GM13976 (cell line): ENCODE measurements around the gene SVIL.

Experiments used
- DNase-seq: peaks from one replicate; pipeline ENCODE4 v3.0.0; 2012; ENCODE audit warnings: low spot score
- CTCF ChIP-seq: IDR thresholded peaks from 2 replicates; pipeline ENCODE4 v1.5.1; 2012; ENCODE audit warnings: borderline replicate concordance, mild to moderate bottlenecking; ENCODE audit not compliant: insufficient read depth; ENCODE audit errors: extremely low read depth, missing control alignments, control extremely low read depth
- in situ Hi-C: fragments of 300-500 bp; cut with MboI; formaldehyde crosslinking; loops from one replicate; pipeline ENCODE4 v1.12.0; 2022; ENCODE audit warnings: low sequenced_read_pairs, mixed read lengths, inconsistent platforms; ENCODE audit not compliant: unreplicated experiment

Gene SVIL

GRCh38 chr10:29663718-29664117, 28.9 kb upstream of the SVIL start:
- in situ Hi-C loops = no loop called here
- DNase-seq = no peak
- no peak for TF ChIP-seq CTCF

GRCh38 chr10:29658984-29659965, 24.5 kb upstream of the SVIL start:
- peak; percentile 54 for DNase-seq
- in situ Hi-C loops = no loop called here

GRCh38 chr10:29657719-29658274, 23.0 kb upstream of the SVIL start:
- DNase-seq = no peak
- in situ Hi-C loops = no loop called here
- TF ChIP-seq CTCF = no peak

More at GRCh38 chr10:29658984-29659965, 24.5 kb upstream of the SVIL start:
- no peak for TF ChIP-seq CTCF

GRCh38 chr10:29656451-29656992, 21.8 kb upstream of the SVIL start:
- in situ Hi-C loops = no loop called here
- no peak for DNase-seq
- no peak for TF ChIP-seq CTCF

- in situ Hi-C loops = no loop called here
- DNase-seq = no peak
- TF ChIP-seq CTCF = no peak
Observed at GRCh38 chr10:29652192-29652591, 17.4 kb upstream of the SVIL start.

GRCh38 chr10:29651767-29652166, 17.0 kb upstream of the SVIL start:
- no peak for DNase-seq
- in situ Hi-C loops = no loop called here
- no peak for TF ChIP-seq CTCF
